BE2C (cell line): ENCODE data around the gene NDUFS1.

Experiments
- DNase-seq: peaks from one replicate; pipeline ENCODE4 v3.0.0-alpha.2; 2020
- H3K27me3 ChIP-seq: fragments of 250-450 bp; sonication (Bioruptor Pico); 2 replicates; pipeline ENCODE4 v1.5.1; 2020; ENCODE audit warnings: mild to moderate bottlenecking
- H3K36me3 ChIP-seq: fragments of 250-450 bp; sonication (Bioruptor Pico); 2 replicates; pipeline ENCODE4 v1.5.1; 2020; ENCODE audit warnings: mild to moderate bottlenecking
- H3K4me1 ChIP-seq: fragments of 250-450 bp; sonication (Bioruptor Pico); 2 replicates; pipeline ENCODE4 v1.5.1; 2020
- H3K4me3 ChIP-seq: 2 replicates; pipeline ENCODE4 v1.5.1; 2011; ENCODE audit warnings: low read depth, low read length
- H3K9me3 ChIP-seq: fragments of 250-450 bp; sonication (Bioruptor Pico); 2 replicates; pipeline ENCODE4 v1.5.1; 2020
- TF ChIP-seq, protein P1 (sequence below): IDR thresholded peaks from 2 replicates; pipeline ENCODE4 v1.5.1; 2012; ENCODE audit warnings: mild to moderate bottlenecking, low read depth, low read length

Gene NDUFS1

GRCh38 chr2:206201075-206201848 lies 42.0 kb upstream of the NDUFS1 start:
- TF ChIP-seq, protein P1, sequence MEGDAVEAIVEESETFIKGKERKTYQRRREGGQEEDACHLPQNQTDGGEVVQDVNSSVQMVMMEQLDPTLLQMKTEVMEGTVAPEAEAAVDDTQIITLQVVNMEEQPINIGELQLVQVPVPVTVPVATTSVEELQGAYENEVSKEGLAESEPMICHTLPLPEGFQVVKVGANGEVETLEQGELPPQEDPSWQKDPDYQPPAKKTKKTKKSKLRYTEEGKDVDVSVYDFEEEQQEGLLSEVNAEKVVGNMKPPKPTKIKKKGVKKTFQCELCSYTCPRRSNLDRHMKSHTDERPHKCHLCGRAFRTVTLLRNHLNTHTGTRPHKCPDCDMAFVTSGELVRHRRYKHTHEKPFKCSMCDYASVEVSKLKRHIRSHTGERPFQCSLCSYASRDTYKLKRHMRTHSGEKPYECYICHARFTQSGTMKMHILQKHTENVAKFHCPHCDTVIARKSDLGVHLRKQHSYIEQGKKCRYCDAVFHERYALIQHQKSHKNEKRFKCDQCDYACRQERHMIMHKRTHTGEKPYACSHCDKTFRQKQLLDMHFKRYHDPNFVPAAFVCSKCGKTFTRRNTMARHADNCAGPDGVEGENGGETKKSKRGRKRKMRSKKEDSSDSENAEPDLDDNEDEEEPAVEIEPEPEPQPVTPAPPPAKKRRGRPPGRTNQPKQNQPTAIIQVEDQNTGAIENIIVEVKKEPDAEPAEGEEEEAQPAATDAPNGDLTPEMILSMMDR, result no peak
- Histone ChIP-seq H3K9me3 (no peaks in the 10 kb centered on the region), H3K36me3 (no peaks in the 10 kb centered on the region), H3K4me1 (no peaks in the 10 kb centered on the region), H3K4me3 (no peak overlapping the region), H3K27me3 (no peaks in the 10 kb centered on the region)
- DNase-seq, result no peak

DNA sequence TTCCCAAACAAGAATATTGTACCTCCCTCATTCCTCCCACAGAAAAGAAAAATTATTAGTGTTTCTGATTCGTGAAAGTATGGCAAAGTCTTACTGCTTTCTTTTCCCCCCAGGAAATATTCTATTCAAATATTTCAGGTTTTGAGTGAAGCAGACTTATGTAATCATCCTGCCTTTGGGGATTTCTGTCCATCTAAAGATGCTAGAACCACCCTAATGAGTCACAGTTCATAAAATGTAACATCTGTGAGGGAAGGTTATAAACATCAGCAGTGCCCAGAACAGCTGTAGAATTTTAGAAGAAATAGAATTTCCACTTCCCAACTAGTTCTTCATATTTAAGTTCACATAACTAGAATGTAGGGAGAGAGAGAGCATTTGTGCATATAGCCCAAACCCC lies 39.4 kb upstream of the NDUFS1 start:
- H3K27me3 ChIP-seq, result no peaks in the 10 kb centered on the region
- TF ChIP-seq, protein P1, result no peak
- H3K4me1 ChIP-seq, result no peaks in the 10 kb centered on the region
- H3K9me3 ChIP-seq, result no peaks in the 10 kb centered on the region
- no peaks in the 10 kb centered on the region for H3K36me3 ChIP-seq
- H3K4me3 ChIP-seq, result no peak overlapping the region
- no peak for DNase-seq

DNA sequence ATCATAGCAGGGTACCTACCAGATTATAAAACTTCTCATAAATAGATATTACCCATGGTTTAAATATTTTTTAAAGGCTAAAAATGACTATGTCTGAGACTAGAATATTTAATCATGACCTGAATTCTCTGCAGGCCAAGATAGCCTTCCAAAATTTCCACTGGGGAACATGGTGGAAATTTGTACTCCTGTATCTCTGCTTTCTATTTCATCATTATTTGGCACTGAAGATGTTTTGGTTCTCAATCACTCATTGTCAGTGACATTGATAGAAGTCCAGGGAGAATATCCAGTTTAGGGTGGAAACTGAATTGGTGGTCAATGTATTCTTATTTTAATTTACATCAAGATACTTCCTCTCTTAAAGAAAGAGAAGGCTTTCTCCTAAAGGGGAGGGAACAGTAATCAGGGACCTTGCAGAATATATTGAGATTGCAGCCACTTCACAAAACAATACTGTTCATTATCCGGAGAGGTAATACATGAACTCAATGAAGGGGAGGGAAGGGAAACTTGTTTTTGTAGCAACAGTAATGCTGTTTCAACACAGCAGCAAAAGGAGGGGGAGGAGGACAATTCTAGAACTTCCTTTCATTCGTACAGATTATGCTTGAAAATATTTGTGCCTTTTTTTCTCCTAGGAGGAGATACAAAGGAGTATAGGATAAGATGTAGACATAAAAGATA lies 34.6 kb upstream of the NDUFS1 start:
- Histone ChIP-seq H3K4me1 (no peaks in the 10 kb centered on the region), H3K27me3 (no peaks in the 10 kb centered on the region), H3K36me3 (no peaks in the 10 kb centered on the region), H3K4me3 (no peak overlapping the region), H3K9me3 (no peaks in the 10 kb centered on the region)
- TF ChIP-seq, protein P1, result no peak
- no peak for DNase-seq

DNA sequence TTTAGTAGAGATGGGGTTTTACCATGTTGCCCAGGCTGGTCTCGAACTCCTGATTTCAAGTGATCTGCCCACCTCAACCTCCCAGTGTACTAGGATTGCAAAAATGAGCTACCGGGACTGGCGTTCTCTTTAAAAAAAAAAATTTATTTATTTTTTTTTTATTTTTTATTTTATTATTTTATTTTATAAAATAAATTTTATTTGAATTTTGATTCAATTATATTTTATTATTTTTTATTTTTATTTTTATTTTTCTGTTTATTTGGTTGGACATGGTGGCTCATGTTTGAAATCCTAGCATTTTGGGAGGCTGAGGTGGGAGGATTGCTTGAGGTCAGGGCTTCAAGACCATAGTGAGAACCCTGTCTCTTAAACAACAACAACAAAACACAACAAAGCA lies 32.9 kb upstream of the NDUFS1 start:
- Histone ChIP-seq H3K4me3 (no peak overlapping the region), H3K9me3 (no peaks in the 10 kb centered on the region), H3K4me1 (no peaks in the 10 kb centered on the region), H3K36me3 (no peaks in the 10 kb centered on the region), H3K27me3 (no peaks in the 10 kb centered on the region)
- DNase-seq, result no peak
- TF ChIP-seq, protein P1, result no peak

- no peak for DNase-seq
- Histone ChIP-seq H3K9me3 (no peaks in the 10 kb centered on the region), H3K4me1 (no peaks in the 10 kb centered on the region), H3K4me3 (no peak overlapping the region), H3K27me3 (no peaks in the 10 kb centered on the region), H3K36me3 (no peaks in the 10 kb centered on the region)
- TF ChIP-seq, protein P1, result no peak
These were observed 31.4 kb upstream of the NDUFS1 start for GRCh38 chr2:206190689-206191088.

GRCh38 chr2:206190111-206190510 lies 30.9 kb upstream of the NDUFS1 start:
- TF ChIP-seq, protein P1, result no peak
- Histone ChIP-seq H3K4me3 (no peak overlapping the region), H3K27me3 (no peaks in the 10 kb centered on the region), H3K36me3 (no peaks in the 10 kb centered on the region), H3K9me3 (no peaks in the 10 kb centered on the region), H3K4me1 (no peaks in the 10 kb centered on the region)
- no peak for DNase-seq
